ENCODE measurements around the gene CYTH4.

The CYTH4 gene

DNA sequence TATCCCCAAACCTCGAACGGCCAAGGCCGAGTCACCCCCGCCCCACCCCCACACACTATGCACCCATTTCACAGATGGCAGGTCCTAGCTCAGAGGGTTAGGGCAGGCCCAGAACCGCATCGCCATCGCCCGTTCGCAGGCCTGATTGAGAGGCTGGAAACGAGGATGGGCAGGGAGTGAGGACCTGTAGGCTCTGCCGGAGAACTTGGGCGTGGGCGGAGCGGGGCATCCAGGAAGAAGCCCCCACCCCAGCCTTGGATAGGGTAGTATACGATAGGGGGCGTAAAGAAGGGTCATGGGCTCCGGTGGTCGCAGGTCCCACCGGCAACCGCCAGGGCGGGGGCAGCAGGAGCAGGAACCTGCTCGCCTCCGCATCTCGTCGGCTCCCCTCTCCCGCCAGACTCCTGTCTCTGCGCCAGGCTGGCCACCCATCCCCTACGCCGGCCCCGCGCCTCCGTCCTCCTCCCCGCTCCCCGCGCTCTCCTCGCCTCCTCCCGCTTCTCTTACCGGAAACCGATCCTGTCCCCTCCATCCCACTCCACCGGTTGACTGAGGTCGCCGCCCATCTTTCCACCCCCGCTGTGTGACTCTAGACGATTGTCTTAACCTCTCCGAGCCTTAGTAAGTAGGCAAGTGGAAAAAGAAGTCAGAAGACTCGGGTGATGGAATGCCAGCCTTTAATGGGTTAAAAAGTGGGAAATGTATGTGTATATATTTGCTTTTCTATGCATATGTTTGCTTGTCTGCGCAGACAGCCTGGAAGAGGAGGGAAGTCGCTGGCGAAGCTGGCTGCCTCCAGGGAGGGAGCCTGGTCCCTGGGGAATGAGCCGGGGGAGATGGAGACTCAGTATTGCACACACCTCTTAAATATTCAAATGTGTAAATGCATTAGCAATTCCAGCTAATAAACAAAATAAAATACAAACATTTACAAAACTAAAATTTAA, 52.8 kb downstream of the CYTH4 start:
- DNase-seq (ENCODE audit: extremely low spot score) = peak; percentile 50
- no peak for TF ChIP-seq FOXA1 (IDR thresholded peaks at IDR 0.05)
- 0 out of 2 replicates have a peak, but pooled peaks have one; percentile 2 for TF ChIP-seq ARNT (IDR thresholded peaks at IDR 0.05)
- TF ChIP-seq L3MBTL2 (conservative IDR thresholded peaks at IDR 0.05) = no peak
- TF ChIP-seq FOXK2 (IDR thresholded peaks at IDR 0.05) = no peak
- ChIA-PET POLR2A (no interaction called here), CTCF (no interaction called here)

DNA sequence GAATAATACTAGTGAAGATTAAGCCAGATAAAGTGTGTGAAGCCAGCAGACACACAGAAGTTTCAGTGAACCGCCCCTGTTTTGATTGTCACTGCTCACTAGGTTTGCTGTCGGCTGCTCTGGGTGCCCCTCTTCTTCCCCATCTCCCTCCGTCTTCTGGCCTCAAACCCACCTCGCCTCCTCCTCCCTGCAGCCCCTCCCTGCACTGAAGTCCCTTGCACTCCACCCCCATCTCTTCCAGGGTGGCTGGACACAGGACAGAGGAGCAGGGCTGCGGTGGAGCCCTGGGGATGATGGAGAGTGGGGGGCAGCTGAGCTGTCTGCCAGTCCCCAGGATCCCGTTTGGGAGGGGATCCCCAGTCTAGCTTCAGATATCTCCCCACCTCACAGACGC, 53.5 kb downstream of the CYTH4 start:
- TF ChIP-seq CTBP1 (IDR thresholded peaks at IDR 0.05; ENCODE audit: borderline replicate concordance) = no peak
- no peak for TF ChIP-seq LEF1 (IDR thresholded peaks at IDR 0.05; ENCODE audit: borderline replicate concordance)
- no peak for TF ChIP-seq NFRKB (IDR thresholded peaks at IDR 0.05)
- no peak for TF ChIP-seq L3MBTL2 (conservative IDR thresholded peaks at IDR 0.05)
- TF ChIP-seq SP1 (IDR thresholded peaks at IDR 0.05) = no peak
- TF ChIP-seq FOXM1 (IDR thresholded peaks at IDR 0.05; ENCODE audit: borderline replicate concordance) = no peak
- TF ChIP-seq ARNT (IDR thresholded peaks at IDR 0.05) = no peak
- TF ChIP-seq SUZ12 (IDR thresholded peaks at IDR 0.05) = no peak
- TF ChIP-seq, protein P1, sequence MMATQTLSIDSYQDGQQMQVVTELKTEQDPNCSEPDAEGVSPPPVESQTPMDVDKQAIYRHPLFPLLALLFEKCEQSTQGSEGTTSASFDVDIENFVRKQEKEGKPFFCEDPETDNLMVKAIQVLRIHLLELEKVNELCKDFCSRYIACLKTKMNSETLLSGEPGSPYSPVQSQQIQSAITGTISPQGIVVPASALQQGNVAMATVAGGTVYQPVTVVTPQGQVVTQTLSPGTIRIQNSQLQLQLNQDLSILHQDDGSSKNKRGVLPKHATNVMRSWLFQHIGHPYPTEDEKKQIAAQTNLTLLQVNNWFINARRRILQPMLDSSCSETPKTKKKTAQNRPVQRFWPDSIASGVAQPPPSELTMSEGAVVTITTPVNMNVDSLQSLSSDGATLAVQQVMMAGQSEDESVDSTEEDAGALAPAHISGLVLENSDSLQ (IDR thresholded peaks at IDR 0.05) = no peak
- TF ChIP-seq TARDBP (IDR thresholded peaks at IDR 0.05) = no peak
- no peak for TF ChIP-seq ZNF384 (IDR thresholded peaks at IDR 0.05)
- no peak for TF ChIP-seq HDGF (IDR thresholded peaks at IDR 0.05; ENCODE audit: borderline replicate concordance)
- no peak for TF ChIP-seq BHLHE40 (IDR thresholded peaks at IDR 0.05; ENCODE audit: borderline replicate concordance)
- ChIA-PET CTCF (no interaction called here), POLR2A (no interaction called here)
- DNase-seq (ENCODE audit: extremely low spot score) = no peak

DNA sequence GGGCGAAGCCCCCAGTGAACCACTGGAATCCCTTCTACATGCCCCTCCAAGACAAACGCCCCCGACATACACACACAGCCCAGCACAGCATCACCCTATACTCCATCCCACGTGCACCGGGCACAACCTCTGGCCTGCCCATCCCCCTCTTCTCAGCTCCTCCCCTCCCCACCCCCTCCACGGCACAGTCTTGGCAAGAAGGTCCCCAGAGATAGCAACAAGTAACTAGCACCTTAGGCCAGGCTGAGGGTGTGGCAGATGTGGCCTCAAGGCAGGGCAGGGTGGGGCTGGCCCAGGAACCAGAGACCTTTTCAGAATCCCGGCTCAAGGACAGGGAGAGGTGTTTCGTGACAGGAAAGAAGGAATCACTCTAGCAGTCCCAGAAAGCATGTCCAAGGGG, 54.3 kb downstream of the CYTH4 start:
- no peak for TF ChIP-seq FOXM1 (IDR thresholded peaks at IDR 0.05; ENCODE audit: borderline replicate concordance)
- no peak for TF ChIP-seq LEF1 (IDR thresholded peaks at IDR 0.05; ENCODE audit: borderline replicate concordance)
- TF ChIP-seq SUZ12 (IDR thresholded peaks at IDR 0.05) = no peak
- TF ChIP-seq ARNT (IDR thresholded peaks at IDR 0.05) = no peak
- TF ChIP-seq, protein P1 (IDR thresholded peaks at IDR 0.05) = no peak
- TF ChIP-seq ELF4 (IDR thresholded peaks at IDR 0.05) = no peak
- TF ChIP-seq CTBP1 (IDR thresholded peaks at IDR 0.05; ENCODE audit: borderline replicate concordance) = no peak
- TF ChIP-seq HDGF (IDR thresholded peaks at IDR 0.05; ENCODE audit: borderline replicate concordance) = no peak
- no peak for TF ChIP-seq FOXK2 (IDR thresholded peaks at IDR 0.05)
- no peak for TF ChIP-seq BHLHE40 (IDR thresholded peaks at IDR 0.05; ENCODE audit: borderline replicate concordance)
- no peak for TF ChIP-seq NFRKB (IDR thresholded peaks at IDR 0.05)
- CTCF ChIA-PET = no interaction called here
- POLR2A ChIA-PET = no interaction called here
- no peak for DNase-seq (ENCODE audit: extremely low spot score)

DNA sequence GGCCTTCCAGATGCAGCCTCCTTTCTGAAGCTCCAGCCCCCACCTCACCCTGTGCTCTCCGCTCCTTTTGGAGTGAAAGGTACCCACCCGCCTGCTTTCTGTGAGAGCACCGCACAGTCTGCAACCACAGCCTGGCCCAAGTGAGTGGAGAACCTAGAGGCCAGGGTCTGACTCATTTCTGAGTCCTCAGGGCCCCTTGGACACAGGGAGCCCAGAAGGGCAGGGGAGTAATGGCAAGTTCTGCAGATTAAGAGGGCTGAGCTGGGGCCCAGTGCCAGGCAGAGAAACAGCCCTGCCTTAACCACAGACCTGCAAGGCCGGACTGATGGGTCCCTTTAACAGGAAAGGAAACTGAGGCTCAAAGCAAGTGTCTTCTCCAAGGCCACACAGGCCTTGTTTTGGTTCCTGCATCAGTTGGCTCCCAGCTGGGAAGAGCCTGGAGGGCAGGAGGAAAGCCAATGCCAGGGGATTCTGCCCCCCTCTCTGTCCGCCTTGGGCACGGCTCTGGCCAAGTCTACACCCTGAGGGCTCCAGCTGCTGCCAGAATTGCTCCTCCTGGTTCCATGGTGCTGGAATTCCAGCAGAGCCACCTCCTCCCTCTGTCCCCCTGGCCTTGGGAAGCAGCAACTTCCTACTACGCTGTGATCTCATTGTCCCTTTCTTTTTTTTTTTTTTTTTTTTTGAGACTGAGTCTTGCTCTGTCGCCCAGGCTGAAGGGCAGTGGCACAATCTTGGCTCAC, 55.1 kb downstream of the CYTH4 start:
- DNase-seq (ENCODE audit: extremely low spot score) = no peak

DNA sequence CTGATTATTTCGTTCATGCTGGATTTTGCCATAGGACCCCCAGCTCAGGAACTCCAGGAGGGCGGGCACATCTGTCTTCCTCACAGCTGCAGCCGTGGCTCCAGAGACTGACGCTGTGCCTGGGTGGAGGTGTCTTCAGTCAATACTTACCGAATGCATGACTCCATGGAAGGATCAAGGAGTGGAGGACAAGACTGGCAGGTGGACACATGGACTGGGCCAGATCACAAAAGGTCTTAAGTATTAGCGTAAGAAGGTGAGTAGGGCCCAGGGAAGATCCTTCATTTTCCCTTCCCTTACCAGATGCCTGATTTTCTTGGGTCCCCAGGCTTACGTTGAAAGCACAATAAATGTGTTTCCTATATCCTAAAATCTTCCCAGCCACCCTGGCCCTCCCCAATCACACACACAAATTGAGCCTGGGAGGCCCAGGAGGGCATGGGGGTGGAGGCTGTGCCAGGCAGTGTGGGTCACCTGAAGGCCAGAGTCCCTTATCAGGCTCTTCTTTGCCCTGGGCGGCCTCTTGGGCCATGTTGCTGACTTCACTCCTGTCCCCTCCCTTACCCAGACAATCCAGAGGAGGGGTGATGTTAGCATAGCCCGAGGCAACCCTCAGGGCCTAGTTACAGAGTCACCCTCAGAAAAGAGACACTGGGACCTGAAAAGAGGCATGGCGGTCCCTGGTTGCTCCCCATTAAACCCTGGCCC, 56.4 kb downstream of the CYTH4 start:
- TF ChIP-seq NFRKB (IDR thresholded peaks at IDR 0.05) (no peak), LEF1 (IDR thresholded peaks at IDR 0.05; ENCODE audit: borderline replicate concordance) (no peak), FOXK2 (IDR thresholded peaks at IDR 0.05) (no peak), SUZ12 (IDR thresholded peaks at IDR 0.05) (no peak), BHLHE40 (IDR thresholded peaks at IDR 0.05; ENCODE audit: borderline replicate concordance) (no peak), TARDBP (IDR thresholded peaks at IDR 0.05) (no peak), FOXA1 (IDR thresholded peaks at IDR 0.05) (no peak), L3MBTL2 (conservative IDR thresholded peaks at IDR 0.05) (no peak), CTBP1 (IDR thresholded peaks at IDR 0.05; ENCODE audit: borderline replicate concordance) (no peak), SP1 (IDR thresholded peaks at IDR 0.05) (no peak), ELF4 (IDR thresholded peaks at IDR 0.05) (no peak), ZNF384 (IDR thresholded peaks at IDR 0.05) (no peak), FOXM1 (IDR thresholded peaks at IDR 0.05; ENCODE audit: borderline replicate concordance) (no peak), HDGF (IDR thresholded peaks at IDR 0.05; ENCODE audit: borderline replicate concordance) (no peak), ARNT (IDR thresholded peaks at IDR 0.05) (no peak)
- TF ChIP-seq, protein P1 (IDR thresholded peaks at IDR 0.05) = no peak
- CTCF ChIA-PET = no interaction called here
- DNase-seq (ENCODE audit: extremely low spot score) = no peak
- POLR2A ChIA-PET = no interaction called here

More for the DNA sequence above, 55.1 kb downstream of the CYTH4 start:
- ChIA-PET CTCF (no interaction called here), POLR2A (no interaction called here)
- TF ChIP-seq CTBP1 (IDR thresholded peaks at IDR 0.05; ENCODE audit: borderline replicate concordance) (no peak), NFRKB (IDR thresholded peaks at IDR 0.05) (no peak), FOXK2 (IDR thresholded peaks at IDR 0.05) (no peak), ARNT (IDR thresholded peaks at IDR 0.05) (no peak), ELF4 (IDR thresholded peaks at IDR 0.05) (no peak), ZNF384 (IDR thresholded peaks at IDR 0.05) (no peak), SP1 (IDR thresholded peaks at IDR 0.05) (no peak), L3MBTL2 (conservative IDR thresholded peaks at IDR 0.05) (no peak), BHLHE40 (IDR thresholded peaks at IDR 0.05; ENCODE audit: borderline replicate concordance) (no peak), SUZ12 (IDR thresholded peaks at IDR 0.05) (no peak), HDGF (IDR thresholded peaks at IDR 0.05; ENCODE audit: borderline replicate concordance) (no peak), FOXA1 (IDR thresholded peaks at IDR 0.05) (no peak), LEF1 (IDR thresholded peaks at IDR 0.05; ENCODE audit: borderline replicate concordance) (no peak), TARDBP (IDR thresholded peaks at IDR 0.05) (no peak), FOXM1 (IDR thresholded peaks at IDR 0.05; ENCODE audit: borderline replicate concordance) (no peak)
- TF ChIP-seq, protein P1 (IDR thresholded peaks at IDR 0.05) = no peak
